ENCODE results near the gene GABBR2.

GRCh38 chr9:98691890-98692289, 16.8 kb downstream of the GABBR2 start:
- TF ChIP-seq POLR2A (IDR thresholded peaks at IDR 0.05): no peak
- TF ChIP-seq, protein P1, sequence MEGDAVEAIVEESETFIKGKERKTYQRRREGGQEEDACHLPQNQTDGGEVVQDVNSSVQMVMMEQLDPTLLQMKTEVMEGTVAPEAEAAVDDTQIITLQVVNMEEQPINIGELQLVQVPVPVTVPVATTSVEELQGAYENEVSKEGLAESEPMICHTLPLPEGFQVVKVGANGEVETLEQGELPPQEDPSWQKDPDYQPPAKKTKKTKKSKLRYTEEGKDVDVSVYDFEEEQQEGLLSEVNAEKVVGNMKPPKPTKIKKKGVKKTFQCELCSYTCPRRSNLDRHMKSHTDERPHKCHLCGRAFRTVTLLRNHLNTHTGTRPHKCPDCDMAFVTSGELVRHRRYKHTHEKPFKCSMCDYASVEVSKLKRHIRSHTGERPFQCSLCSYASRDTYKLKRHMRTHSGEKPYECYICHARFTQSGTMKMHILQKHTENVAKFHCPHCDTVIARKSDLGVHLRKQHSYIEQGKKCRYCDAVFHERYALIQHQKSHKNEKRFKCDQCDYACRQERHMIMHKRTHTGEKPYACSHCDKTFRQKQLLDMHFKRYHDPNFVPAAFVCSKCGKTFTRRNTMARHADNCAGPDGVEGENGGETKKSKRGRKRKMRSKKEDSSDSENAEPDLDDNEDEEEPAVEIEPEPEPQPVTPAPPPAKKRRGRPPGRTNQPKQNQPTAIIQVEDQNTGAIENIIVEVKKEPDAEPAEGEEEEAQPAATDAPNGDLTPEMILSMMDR (IDR thresholded peaks at IDR 0.05): no peak

Measured in uterus (tissue), 2 donors.